ENCODE measurements around the gene FAH.

DNA sequence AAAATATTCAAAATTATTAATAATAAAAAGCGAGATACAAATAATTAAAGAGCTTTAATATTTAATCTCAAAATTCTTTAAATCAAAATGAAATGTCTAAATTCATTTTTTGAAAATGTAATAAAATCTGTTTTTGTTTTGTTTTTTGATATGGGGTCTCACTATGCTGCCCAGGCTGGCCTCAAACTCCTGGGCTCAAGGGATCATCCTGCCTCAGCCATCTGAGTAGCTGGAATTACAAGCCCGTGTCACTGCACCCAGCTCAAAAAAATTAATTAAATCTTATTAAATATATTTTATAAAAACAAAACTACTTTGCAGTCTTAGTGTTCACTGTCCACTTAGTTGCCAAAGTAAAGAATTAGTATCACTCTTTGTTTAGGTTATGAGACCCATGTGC lies 38.4 kb downstream of the FAH start:
- TF ChIP-seq, protein P1, sequence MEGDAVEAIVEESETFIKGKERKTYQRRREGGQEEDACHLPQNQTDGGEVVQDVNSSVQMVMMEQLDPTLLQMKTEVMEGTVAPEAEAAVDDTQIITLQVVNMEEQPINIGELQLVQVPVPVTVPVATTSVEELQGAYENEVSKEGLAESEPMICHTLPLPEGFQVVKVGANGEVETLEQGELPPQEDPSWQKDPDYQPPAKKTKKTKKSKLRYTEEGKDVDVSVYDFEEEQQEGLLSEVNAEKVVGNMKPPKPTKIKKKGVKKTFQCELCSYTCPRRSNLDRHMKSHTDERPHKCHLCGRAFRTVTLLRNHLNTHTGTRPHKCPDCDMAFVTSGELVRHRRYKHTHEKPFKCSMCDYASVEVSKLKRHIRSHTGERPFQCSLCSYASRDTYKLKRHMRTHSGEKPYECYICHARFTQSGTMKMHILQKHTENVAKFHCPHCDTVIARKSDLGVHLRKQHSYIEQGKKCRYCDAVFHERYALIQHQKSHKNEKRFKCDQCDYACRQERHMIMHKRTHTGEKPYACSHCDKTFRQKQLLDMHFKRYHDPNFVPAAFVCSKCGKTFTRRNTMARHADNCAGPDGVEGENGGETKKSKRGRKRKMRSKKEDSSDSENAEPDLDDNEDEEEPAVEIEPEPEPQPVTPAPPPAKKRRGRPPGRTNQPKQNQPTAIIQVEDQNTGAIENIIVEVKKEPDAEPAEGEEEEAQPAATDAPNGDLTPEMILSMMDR (IDR thresholded peaks at IDR 0.05): no peak
- TF ChIP-seq, protein P2, sequence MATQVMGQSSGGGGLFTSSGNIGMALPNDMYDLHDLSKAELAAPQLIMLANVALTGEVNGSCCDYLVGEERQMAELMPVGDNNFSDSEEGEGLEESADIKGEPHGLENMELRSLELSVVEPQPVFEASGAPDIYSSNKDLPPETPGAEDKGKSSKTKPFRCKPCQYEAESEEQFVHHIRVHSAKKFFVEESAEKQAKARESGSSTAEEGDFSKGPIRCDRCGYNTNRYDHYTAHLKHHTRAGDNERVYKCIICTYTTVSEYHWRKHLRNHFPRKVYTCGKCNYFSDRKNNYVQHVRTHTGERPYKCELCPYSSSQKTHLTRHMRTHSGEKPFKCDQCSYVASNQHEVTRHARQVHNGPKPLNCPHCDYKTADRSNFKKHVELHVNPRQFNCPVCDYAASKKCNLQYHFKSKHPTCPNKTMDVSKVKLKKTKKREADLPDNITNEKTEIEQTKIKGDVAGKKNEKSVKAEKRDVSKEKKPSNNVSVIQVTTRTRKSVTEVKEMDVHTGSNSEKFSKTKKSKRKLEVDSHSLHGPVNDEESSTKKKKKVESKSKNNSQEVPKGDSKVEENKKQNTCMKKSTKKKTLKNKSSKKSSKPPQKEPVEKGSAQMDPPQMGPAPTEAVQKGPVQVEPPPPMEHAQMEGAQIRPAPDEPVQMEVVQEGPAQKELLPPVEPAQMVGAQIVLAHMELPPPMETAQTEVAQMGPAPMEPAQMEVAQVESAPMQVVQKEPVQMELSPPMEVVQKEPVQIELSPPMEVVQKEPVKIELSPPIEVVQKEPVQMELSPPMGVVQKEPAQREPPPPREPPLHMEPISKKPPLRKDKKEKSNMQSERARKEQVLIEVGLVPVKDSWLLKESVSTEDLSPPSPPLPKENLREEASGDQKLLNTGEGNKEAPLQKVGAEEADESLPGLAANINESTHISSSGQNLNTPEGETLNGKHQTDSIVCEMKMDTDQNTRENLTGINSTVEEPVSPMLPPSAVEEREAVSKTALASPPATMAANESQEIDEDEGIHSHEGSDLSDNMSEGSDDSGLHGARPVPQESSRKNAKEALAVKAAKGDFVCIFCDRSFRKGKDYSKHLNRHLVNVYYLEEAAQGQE (IDR thresholded peaks at IDR 0.05; ENCODE audit: insufficient read depth in 1 of 2, low read depth in 2 of 2, low read length in 1 of 2): no peak
